HT1080 (cell line): ENCODE data around the gene KLF15. TPM values are rescaled to one million over a fixed set of nuclear protein-coding genes. Genes with fewer than 3 reads are reported as not detected.

Experiments
- DNase-seq: peaks from one replicate; pipeline ENCODE4 v3.0.0-alpha.2; 2015; ENCODE audit warnings: low read depth
- total RNA-seq: library from RNA; depleted of rRNA; stranded (reverse); fragments of >200 nt; shearing (Covaris generic); gene quantifications from 2 replicates; pipeline ENCODE4 v1.2.3, GENCODE V29; 2014

Gene KLF15
- total RNA-seq, 1 experiment from 2014 or later: 0.13 TPM

DNA sequence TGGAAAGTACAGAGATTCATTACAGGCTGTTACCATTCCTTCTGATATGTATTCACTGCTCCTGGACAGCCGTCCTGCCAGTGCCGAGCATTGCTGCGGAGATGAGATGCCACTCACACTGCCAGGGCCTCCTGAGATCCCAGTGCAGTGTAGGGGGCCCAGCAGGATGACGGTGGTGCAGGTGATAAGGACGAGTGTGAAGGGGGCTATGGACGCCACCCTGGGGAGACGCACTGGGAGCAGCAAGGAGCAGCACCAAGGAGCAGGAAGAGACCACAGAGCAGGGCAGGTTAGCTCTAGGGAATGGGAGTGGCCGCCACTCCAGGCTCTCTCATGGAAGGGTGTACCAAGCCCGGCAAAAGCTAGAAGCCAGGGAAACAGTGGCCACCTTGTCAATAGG lies 4.0 kb upstream of the KLF15 start:
- no peak for DNase-seq

DNA sequence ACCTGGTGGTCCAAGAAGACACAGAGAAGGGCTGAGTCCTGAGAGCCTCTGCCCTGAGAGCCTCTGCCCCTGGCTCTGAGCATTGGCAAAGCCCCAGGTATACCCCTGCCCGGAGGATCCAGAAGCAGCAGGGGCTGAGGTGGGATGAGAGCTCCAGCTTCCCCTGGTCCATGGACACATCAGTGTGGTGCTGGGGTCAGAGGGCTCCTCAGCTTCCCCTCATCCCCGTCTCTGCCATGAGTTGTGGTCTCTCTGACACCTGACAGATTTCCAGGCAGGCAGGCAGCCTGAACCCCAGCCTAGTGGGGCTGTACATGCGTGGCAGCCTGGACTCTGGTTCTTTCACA lies 3.5 kb upstream of the KLF15 start:
- no peak for DNase-seq

DNA sequence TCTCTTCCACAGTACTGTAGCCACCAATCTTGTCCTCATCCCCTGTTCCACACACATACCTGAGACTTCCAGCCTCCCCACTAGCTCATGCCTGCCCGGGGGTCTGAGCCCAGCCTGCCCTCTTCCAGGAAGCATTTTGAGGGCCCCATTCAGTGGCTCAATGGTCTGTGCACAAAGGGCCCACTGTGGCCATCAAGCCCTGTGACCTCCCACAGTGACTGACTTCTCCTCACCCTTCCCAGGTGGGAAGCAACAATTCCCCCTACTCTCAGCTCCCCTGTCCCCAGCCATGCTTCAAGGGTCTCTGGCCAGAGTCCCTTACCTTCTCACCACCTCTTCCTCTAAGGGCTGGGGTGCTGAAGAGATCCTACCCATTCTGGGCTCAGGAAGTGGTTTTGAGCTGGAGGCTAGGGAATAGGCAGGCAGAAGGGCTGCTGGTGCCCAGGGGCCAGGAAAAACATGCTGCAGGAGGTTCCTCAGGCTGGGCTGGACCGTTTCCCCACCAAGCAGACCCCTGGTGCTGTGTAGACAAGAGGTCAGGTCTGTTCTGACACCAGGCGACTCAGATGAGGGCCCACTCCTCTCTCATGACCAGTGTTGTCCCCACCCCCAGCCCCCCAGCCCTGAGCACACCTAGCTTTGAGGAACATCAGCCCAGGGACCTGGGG lies 3.0 kb upstream of the KLF15 start:
- no peak for DNase-seq

- no peak for DNase-seq
Measured at GRCh38 chr3:126358816-126359181, 1.6 kb upstream of the KLF15 start.

DNA sequence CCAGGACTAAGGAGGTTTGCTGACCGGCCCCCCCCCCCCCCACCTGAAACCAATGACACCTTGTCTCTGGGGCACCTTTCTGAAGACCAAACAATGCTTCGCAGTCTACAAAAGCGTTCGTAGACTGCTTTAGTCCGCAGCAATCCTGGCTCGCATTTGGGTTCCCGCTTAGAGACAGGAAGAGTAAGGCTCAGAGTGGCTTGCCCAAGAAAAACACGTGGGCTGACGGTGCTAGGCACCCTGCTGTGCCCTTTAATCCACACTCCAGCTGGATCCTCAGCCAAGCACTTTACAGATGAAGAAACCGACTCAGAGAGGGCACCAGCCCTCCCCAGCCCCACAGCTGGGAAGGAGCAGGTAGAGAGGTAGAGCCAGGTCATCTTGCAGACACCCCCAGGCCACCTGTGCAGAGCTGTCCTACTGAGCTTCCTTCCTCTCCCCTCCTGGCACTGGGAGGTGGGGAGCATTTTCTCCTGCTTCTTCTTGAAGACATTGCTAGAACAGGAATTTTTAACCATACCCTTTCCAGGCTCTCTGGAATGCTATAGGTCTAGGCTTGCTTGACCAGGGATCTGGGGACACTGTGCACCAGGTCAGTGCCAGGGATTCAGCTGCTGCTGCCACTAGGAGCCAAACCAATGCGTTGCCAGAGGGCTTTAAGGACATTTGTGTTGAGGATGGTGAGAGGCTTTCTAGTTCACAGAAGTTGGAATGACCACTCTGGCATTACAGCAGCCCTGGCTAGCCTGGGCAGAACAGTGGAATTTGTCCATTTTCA lies 1.0 kb upstream of the KLF15 start:
- DNase-seq: no peak

GRCh38 chr3:126356373-126357264 lies 589 bp downstream of the KLF15 start:
- DNase-seq: no peak

- DNase-seq: peak; percentile 50
Measured at GRCh38 chr3:126355777-126356372, 1.3 kb downstream of the KLF15 start.

GRCh38 chr3:126355251-126355650 lies 2.0 kb downstream of the KLF15 start:
- no peak for DNase-seq

- DNase-seq: no peak
Measured at GRCh38 chr3:126354776-126355175, 2.4 kb downstream of the KLF15 start.

- no peak for DNase-seq
Measured at GRCh38 chr3:126353694-126354321, 3.4 kb downstream of the KLF15 start.

- no peak for DNase-seq
Measured at GRCh38 chr3:126352476-126353454, 4.4 kb downstream of the KLF15 start.

DNA sequence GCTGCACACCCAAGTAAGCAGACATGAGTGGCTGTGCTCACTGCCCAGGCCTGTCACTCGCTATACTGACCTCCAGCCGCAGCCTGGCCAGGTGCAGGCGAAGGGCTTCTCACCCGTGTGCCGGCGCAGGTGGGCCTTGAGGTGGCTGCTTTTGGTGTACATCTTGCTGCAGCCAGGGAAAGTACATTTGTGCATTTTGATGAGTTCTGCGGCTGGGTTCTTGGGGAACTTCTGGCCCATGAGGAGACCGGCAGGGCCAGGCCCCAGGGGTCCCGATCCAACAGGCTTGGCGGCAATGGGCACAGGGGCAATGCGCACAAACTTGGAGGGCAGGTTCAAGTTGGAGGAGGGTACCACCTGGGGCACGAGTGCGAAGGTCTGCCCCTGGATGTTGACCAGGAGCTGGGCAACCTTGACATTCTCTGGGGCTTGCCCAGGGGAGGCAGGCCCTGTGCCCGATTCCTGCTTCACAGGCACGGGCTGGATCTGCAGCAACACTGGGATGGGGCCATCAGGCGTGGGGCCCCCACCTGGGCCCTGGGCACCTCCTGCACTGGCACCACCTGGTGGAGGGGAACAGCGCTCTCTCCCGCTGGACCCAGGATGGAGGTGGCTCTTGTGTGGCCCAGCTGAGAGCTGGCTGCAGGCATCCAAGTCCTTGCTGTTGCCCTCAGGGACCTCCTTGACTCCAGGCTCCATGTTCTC lies 5.3 kb downstream of the KLF15 start:
- DNase-seq: no peak

DNA sequence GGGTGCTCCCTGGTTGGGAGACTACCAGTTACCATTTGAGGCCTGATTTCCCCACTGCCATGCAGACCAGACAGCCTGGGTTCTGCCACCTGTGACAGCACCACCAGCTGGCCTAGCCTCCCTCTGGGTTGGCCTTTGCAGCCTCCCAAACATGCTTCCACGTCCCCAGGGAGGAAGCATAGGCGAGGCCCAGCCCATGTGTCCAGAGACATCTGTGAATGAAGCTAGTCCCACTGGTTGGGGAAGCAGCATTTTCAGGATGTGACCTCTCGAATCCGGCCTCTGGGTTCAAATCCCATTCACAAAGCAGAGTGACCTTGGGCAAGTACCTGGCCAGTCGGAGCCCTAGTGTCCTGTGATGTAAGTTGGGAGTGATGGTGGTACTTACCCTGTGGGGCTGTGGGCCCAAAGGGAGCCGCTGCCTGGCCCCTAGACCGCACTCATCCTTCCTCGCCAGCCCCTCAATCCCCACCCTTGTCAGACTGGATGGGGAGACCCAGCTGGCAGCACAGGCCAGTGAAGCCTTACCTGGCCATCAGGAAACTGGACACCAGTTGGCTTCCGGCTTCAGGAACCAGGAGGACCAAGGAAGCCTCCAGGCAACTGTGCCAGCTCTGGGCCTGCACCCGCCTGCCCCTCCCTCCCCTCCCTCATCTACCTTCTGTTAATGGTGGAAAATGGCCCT lies 6.0 kb downstream of the KLF15 start:
- DNase-seq: no peak

DNA sequence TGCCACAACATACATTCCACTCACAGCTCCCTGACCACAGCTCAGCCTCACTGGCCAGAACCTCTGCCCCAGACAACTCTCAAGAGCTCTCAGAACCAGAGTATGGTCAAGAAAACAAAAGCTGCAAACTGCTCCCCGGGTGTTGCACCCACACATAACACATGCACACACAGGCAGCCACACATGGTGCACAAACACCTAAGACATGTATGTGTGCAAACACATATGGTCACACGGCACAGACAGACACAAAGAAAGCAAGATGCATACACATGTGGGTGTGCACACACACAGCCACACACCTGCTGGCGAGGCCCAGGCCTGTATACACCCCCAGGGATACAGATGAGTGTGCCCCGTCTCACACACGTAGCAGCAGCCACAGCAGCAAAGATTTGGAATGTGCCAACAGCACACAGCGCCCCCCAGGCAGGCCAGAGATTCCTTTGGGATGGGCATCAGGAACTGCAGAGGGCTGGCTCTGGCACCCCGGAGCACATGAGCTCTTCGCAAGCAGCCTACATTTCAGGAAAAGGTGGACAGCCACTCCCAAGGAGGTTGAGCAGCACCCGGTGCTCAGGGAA lies 6.6 kb downstream of the KLF15 start:
- no peak for DNase-seq

DNA sequence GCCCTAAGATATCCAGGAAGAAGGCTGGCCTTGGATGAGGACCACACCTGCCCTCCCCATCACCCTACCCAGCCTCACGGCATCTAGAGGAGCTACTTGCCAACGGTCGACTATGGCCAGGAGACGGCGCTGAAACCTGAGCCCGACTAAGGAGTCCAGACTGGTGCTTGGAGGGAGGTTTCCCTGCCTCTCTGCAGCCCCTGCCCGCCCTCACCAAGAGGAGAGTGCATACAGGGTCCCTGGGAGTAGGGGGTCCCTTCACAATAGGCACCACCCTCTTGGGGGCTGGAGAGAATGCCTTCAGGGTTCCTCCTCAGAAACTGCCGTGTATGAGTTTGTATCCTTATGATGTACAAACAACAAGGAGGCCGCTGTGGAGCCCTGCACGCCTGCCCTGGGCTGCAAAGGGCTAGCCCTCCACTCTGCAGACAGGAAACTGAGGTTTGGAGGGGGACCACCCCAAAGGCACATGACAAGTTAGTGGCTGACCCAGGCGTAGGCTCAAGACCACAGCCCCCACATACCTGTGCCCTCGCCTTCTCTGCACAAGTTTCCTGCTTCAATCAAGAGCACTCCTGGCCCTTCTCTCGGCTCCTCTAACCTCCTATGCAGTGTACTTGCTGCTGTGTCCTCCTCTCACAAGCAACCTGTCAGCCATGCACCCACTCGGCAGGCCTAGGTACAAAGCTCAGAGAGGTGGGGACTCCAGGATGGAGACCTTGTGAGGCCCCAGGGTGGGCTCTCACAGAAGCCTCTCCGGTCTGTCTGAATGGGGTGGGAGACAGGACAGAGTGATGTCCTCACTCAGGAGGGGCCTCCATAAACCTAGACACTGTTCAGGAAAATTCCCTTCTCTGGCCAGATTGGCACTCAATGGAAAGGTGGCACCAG lies 7.4 kb downstream of the KLF15 start:
- no peak for DNase-seq

DNA sequence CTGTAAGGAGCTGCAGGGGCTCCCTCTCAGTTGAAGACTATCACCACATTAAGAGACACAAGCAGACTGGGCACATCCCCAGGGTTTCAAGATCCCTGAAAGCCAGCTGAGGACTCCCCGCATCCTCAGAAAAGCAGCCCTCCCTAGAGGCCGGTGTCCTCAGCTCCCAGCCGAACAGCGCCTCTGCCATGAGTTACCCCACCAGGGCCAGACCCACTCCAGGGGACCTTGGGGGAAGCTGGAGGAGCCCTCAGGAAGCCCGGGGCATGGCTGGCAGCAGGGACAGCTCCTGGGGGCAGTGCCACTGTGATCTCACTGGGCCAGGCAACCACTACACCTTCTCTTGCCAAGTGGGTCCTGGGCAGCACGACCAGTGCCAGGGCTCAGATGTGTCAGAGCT lies 8.1 kb downstream of the KLF15 start:
- no peak for DNase-seq

DNA sequence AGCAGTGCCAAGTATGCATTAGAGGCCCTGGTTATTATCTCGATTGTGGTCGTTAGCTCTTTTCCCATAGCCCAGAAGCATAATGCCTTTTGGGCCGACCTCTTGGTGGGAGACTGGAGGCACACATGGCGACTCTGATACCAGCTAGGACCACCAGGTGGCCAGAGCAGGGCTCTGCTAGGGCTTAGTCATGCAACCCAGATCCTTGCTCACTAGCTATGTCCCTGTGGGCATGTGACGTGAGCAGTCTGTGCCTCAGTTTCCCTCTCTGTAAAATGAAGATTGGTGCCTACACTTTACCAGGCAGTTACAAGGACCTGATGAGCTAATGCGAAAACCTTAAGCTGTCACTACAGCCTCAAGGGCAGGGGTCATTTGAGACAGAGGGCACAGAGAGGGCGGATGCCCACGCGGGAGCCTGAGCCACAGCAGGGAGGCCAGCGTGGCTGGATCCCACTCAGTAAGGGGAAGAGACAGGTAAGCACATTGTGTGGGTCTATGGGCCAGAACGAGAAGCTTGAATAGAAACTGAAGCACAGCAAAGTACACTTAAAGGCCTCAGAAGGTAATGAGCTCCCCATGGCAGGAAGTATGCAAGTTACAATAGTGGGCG lies 8.8 kb downstream of the KLF15 start:
- DNase-seq: peak; percentile 35
